PFSK-1 (cell line): ENCODE results near the gene CCR3.

Experiments
- FOXP2 ChIP-seq: optimal IDR thresholded peaks from 2 replicates; pipeline ENCODE3; 2011; ENCODE audit warnings: borderline replicate concordance, control low read depth, inconsistent platforms; ENCODE audit not compliant: insufficient read depth; ENCODE audit errors: extremely low read length, extremely low read depth
- POLR2AphosphoS5 ChIP-seq: IDR thresholded peaks from 2 replicates; pipeline ENCODE4 v1.6.1; 2012; ENCODE audit warnings: low read depth, mild to moderate bottlenecking, control low read depth, low read length, moderate library complexity
- REST ChIP-seq, 2 experiments: IDR thresholded peaks; 2 replicates each; pipeline versions ENCODE4 v1.6.1 to v1.8.0; 2011 to 2012; ENCODE audit warnings: low read depth in 2 of 2, low read length in 2 of 2, control low read depth in 1 of 2, inconsistent platforms in 1 of 2, mild to moderate bottlenecking in 1 of 2, moderate library complexity in 1 of 2; ENCODE audit not compliant: insufficient read depth in 1 of 2
- SIN3A ChIP-seq: IDR thresholded peaks from 2 replicates; pipeline ENCODE4 v1.6.1; 2012; ENCODE audit warnings: mild to moderate bottlenecking, low read length, moderate library complexity, borderline replicate concordance; ENCODE audit not compliant: insufficient read depth
- TAF1 ChIP-seq: IDR thresholded peaks from 2 replicates; pipeline ENCODE4 v1.6.1; 2012; ENCODE audit warnings: low read length, control low read depth, borderline replicate concordance; ENCODE audit not compliant: insufficient read depth

CCR3 gene

GRCh38 chr3:46286947-46287565, 44.8 kb downstream of the CCR3 start:
- TF ChIP-seq REST (IDR thresholded peaks at IDR 0.05; ENCODE audit: insufficient read depth in 1 of 2, low read depth in 2 of 2, low read length in 2 of 2) = no peak
- TF ChIP-seq SIN3A = no peak
- no peak for TF ChIP-seq TAF1
- TF ChIP-seq POLR2AphosphoS5 = no peak
- TF ChIP-seq FOXP2 = no peak

GRCh38 chr3:46289551-46289950, 47.3 kb downstream of the CCR3 start:
- no peak for TF ChIP-seq SIN3A
- no peak for TF ChIP-seq REST (IDR thresholded peaks at IDR 0.05; ENCODE audit: insufficient read depth in 1 of 2, low read depth in 2 of 2, low read length in 2 of 2)
- TF ChIP-seq TAF1 = no peak

GRCh38 chr3:46289966-46290365, 47.7 kb downstream of the CCR3 start:
- TF ChIP-seq REST (IDR thresholded peaks at IDR 0.05; ENCODE audit: insufficient read depth in 1 of 2, low read depth in 2 of 2, low read length in 2 of 2) (no peak), FOXP2 (no peak), SIN3A (no peak), POLR2AphosphoS5 (no peak), TAF1 (no peak)

GRCh38 chr3:46291046-46291445, 48.8 kb downstream of the CCR3 start:
- TF ChIP-seq FOXP2 = no peak
- no peak for TF ChIP-seq TAF1
- TF ChIP-seq REST (IDR thresholded peaks at IDR 0.05; ENCODE audit: insufficient read depth in 1 of 2, low read depth in 2 of 2, low read length in 2 of 2) = no peak
- TF ChIP-seq POLR2AphosphoS5 = no peak
- no peak for TF ChIP-seq SIN3A

- TF ChIP-seq REST (IDR thresholded peaks at IDR 0.05; ENCODE audit: insufficient read depth in 1 of 2, low read depth in 2 of 2, low read length in 2 of 2) (no peak), FOXP2 (no peak), TAF1 (no peak), SIN3A (no peak), POLR2AphosphoS5 (no peak)
Measured at GRCh38 chr3:46293035-46293724, 50.9 kb downstream of the CCR3 start.
